IPS-15b (cell line): ENCODE results near the gene RNASEH2A.

ENCODE experiments used
- H3K27me3 ChIP-seq: one replicate; pipeline ENCODE4 v1.6.1; 2013; ENCODE audit warnings: low read length; ENCODE audit not compliant: control insufficient read depth, insufficient read depth
- H3K36me3 ChIP-seq: one replicate; pipeline ENCODE4 v1.6.1; 2013; ENCODE audit warnings: low read length; ENCODE audit not compliant: control insufficient read depth, insufficient read depth
- H3K4me1 ChIP-seq: one replicate; pipeline ENCODE4 v1.6.1; 2013; ENCODE audit warnings: mild to moderate bottlenecking, low read length; ENCODE audit not compliant: control insufficient read depth, insufficient read depth
- H3K4me3 ChIP-seq: one replicate; pipeline ENCODE4 v1.5.1; 2013; ENCODE audit warnings: low read depth, low read length
- H3K9ac ChIP-seq: one replicate; pipeline ENCODE4 v1.6.1; 2013; ENCODE audit warnings: low read depth, mild to moderate bottlenecking, low read length
- H3K9me3 ChIP-seq: one replicate; pipeline ENCODE4 v1.6.1; 2013; ENCODE audit warnings: mild to moderate bottlenecking, low read length; ENCODE audit not compliant: control insufficient read depth, insufficient read depth

RNASEH2A gene

DNA sequence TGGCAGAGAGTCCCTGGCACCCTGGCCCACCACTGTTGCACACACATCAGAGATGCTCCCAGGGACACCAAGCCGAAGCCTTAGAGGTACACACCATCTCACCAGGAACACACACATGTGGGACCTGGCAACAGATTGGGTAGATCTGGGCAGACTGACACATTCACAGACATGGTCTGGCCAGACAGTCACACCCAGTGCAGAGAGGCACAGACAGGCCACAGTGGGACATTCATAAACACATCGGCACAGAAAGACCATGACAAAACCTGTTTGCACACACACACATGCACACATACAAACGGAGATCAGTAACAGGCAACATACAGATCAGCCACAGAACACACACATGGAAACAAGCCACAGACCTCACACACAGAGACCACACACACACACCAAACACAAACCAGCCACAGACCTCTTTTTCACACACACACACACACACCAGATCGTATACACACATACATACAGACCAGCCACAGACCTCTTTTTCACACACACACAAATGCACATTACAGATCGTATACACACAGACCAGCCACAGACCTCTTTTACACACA lies 21.4 kb upstream of the RNASEH2A start:
- Histone ChIP-seq H3K36me3 (no peaks in the 10 kb centered on the region), H3K27me3 (no peaks in the 10 kb centered on the region), H3K9me3 (no peaks in the 10 kb centered on the region), H3K4me3 (no peak overlapping the region), H3K9ac (no peak overlapping the region), H3K4me1 (peaks cover 11% of the 10 kb centered on the region)

DNA sequence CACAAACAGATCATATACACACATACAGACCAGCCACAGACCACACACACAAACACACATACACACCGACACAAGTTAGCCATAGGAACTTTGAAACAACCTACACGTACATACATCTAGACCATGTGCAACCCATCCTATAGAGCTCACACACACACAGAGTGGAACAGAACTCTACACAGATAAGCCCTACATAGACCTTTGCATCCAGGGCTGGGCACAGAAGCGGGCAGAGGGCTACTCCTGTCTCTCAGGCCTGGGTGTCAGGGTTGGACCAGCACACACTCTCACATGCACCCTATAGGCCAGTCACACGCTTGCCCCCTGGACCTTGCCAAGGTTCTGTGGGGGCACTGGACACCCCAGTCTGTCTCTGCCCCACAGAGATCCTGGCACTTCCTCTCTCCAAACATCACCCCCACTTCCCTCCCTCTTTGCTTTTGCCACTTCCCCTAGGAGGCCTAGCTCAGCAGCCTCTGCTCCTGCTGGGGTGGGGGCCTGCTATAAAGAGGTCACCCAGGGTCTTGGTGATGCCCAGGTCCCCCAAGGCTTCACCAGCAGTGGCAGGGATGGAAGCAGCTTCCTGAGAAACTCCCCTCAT lies 20.9 kb upstream of the RNASEH2A start:
- Histone ChIP-seq H3K27me3 (no peaks in the 10 kb centered on the region), H3K4me1 (peaks cover 14% of the 10 kb centered on the region), H3K4me3 (no peak overlapping the region), H3K36me3 (no peaks in the 10 kb centered on the region), H3K9me3 (no peaks in the 10 kb centered on the region), H3K9ac (no peak overlapping the region)

- Histone ChIP-seq H3K4me3 (no peak overlapping the region), H3K36me3 (no peaks in the 10 kb centered on the region), H3K4me1 (peaks cover 17% of the 10 kb centered on the region), H3K9me3 (no peaks in the 10 kb centered on the region), H3K27me3 (peaks cover 3% of the 10 kb centered on the region), H3K9ac (no peak overlapping the region)
Measured at GRCh38 chr19:12786141-12786870, 20.1 kb upstream of the RNASEH2A start.

DNA sequence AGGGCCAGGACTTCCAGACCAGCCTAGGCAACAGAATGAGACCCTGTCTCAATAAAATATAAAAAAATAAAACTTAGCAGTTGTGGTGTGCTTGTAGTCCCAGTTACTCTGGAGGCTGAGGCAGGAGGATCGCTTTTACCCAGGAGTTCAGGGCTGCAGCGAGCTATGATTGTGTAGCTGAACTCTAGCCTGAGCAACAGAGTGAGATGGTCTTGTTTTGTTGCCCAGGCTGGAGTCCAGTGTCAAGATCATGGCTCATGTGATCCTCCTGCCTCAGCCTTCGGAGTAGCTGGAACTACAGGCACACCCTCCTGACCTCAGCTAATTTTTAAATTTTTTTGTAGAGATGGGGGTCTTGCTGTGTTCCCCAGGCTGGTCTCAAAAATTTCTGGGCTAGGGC lies 19.4 kb upstream of the RNASEH2A start:
- Histone ChIP-seq H3K9ac (no peak overlapping the region), H3K4me1 (peaks cover 17% of the 10 kb centered on the region), H3K36me3 (no peaks in the 10 kb centered on the region), H3K4me3 (no peak overlapping the region), H3K27me3 (peaks cover 3% of the 10 kb centered on the region), H3K9me3 (no peaks in the 10 kb centered on the region)

- H3K36me3 ChIP-seq: no peaks in the 10 kb centered on the region
- peaks cover 3% of the 10 kb centered on the region for H3K27me3 ChIP-seq
- no peak overlapping the region for H3K9ac ChIP-seq
- H3K4me1 ChIP-seq: peaks cover 17% of the 10 kb centered on the region
- no peak overlapping the region for H3K4me3 ChIP-seq
- H3K9me3 ChIP-seq: no peaks in the 10 kb centered on the region
Measured at GRCh38 chr19:12787458-12787857, 18.9 kb upstream of the RNASEH2A start.

DNA sequence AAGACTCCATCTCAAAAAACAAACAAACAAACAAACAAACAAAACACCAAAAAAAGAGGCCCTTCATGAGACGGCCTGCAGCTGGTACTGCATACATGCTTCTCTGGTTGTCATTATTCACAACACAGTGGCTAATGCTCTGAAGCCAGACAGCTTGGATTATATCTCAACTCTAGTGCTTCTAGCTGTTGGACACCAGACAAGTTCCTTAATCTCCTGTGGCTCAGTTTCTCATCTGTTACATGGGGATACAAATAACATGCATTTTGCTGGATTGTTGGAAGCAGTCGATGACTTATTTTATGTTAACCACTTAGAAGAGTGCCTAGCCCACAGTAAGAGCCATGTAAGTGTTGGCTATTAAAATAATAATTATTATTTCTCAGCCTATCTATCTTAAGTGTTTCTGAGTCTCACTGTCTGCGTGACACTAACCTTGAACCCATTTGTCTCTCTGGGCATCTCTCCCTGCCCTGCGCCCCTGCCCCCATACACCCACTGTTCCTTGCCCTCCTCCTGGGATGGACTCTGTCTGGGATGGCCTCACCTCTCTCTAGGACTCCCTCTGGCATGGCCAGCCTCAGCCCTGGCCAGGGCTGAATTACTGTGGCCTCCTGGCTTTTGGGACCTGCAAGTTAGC lies 18.2 kb upstream of the RNASEH2A start:
- peaks cover 3% of the 10 kb centered on the region for H3K27me3 ChIP-seq
- peaks cover 17% of the 10 kb centered on the region for H3K4me1 ChIP-seq
- H3K9me3 ChIP-seq: no peaks in the 10 kb centered on the region
- H3K9ac ChIP-seq: no peak overlapping the region
- no peaks in the 10 kb centered on the region for H3K36me3 ChIP-seq
- H3K4me3 ChIP-seq: no peak overlapping the region

GRCh38 chr19:12788682-12789097 lies 17.7 kb upstream of the RNASEH2A start:
- H3K9me3 ChIP-seq: no peaks in the 10 kb centered on the region
- H3K36me3 ChIP-seq: no peaks in the 10 kb centered on the region
- H3K4me3 ChIP-seq: peak overlapping the region; percentile 53
- peaks cover 14% of the 10 kb centered on the region for H3K4me1 ChIP-seq
- no peak overlapping the region for H3K9ac ChIP-seq
- peaks cover 3% of the 10 kb centered on the region for H3K27me3 ChIP-seq

DNA sequence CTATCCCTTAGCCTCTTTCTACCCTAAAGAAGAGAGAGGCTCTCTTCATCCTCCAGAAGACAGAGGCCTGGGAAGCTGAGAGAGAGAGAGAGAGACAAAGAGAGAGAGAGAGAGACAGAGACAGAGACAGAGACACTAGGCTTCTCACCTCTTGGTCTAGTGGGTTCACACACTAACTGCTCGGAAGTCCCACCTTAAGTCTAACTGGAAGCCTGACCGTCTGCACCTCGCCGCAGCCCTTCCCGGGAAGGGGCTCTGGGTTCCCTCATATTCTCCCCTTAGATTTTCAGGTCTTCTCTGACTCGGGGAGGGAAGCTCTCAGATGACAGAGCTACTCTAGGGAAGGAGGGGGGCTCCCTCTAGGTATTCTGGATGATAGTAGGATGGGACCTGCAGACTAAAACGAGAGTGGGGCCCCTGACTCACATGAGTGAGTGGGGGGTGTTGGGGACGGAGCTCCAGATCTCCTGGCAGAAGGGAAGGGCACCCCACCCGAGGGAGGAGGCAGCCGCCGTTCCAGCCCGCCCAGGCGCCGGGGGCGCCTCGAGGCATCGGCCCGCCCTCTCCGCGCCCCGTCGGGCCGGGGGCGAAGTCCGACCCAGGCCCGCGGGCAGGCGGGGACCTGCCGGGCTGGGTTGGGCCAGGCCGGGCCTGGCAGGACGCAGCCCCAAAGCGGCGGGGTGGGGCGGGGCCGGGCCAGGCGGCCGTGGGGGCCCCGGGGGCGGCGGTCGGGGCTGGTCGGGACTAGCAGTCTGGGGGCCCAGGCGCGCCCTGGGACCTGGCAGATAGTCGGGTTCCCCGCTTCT lies 17.1 kb upstream of the RNASEH2A start:
- no peak overlapping the region for H3K9ac ChIP-seq
- peaks cover 3% of the 10 kb centered on the region for H3K27me3 ChIP-seq
- no peaks in the 10 kb centered on the region for H3K36me3 ChIP-seq
- H3K4me3 ChIP-seq: peak overlapping the region; percentile 53
- H3K9me3 ChIP-seq: no peaks in the 10 kb centered on the region
- H3K4me1 ChIP-seq: peaks cover 15% of the 10 kb centered on the region

- no peaks in the 10 kb centered on the region for H3K36me3 ChIP-seq
- H3K9me3 ChIP-seq: no peaks in the 10 kb centered on the region
- H3K27me3 ChIP-seq: peaks cover 3% of the 10 kb centered on the region
- no peak overlapping the region for H3K9ac ChIP-seq
- peak overlapping the region; percentile 87 for H3K4me3 ChIP-seq
- peaks cover 14% of the 10 kb centered on the region for H3K4me1 ChIP-seq
Measured at GRCh38 chr19:12789904-12790619, 16.3 kb upstream of the RNASEH2A start.

- peak overlapping the region; percentile 87 for H3K4me3 ChIP-seq
- peaks cover 3% of the 10 kb centered on the region for H3K27me3 ChIP-seq
- no peaks in the 10 kb centered on the region for H3K9me3 ChIP-seq
- H3K4me1 ChIP-seq: peaks cover 16% of the 10 kb centered on the region
- no peak overlapping the region for H3K9ac ChIP-seq
- no peaks in the 10 kb centered on the region for H3K36me3 ChIP-seq
Measured at GRCh38 chr19:12790628-12791344, 15.6 kb upstream of the RNASEH2A start.
